ENCODE data around the gene GDPD5.

The GDPD5 gene

GRCh38 chr11:75403983-75404658 is 121.6 kb downstream of the GDPD5 start:
- Mint-ChIP-seq H3K4me3 (peak overlapping the region; percentile 98), H3K9me3 (no peaks in the 10 kb centered on the region), H3K27me3 (no peaks in the 10 kb centered on the region), H3K27ac (peak overlapping the region; percentile 100), H3K4me1 (peaks cover 67% of the 10 kb centered on the region), H3K36me3 (ENCODE audit: low read depth) (peaks cover 92% of the 10 kb centered on the region)
- ATAC-seq (peak; percentile 64), DNase-seq (no peak)

- peaks cover 86% of the 10 kb centered on the region for H3K36me3 Mint-ChIP-seq (ENCODE audit: low read depth)
- peak overlapping the region; percentile 98 for H3K4me3 Mint-ChIP-seq
- H3K9me3 Mint-ChIP-seq = no peaks in the 10 kb centered on the region
Observed at GRCh38 chr11:75403037-75403436, 122.7 kb downstream of the GDPD5 start.

GRCh38 chr11:75402002-75402773 is 123.6 kb downstream of the GDPD5 start:
- Mint-ChIP-seq H3K27ac (peak overlapping the region; percentile 100), H3K4me3 (peak overlapping the region; percentile 98), H3K36me3 (ENCODE audit: low read depth) (peaks cover 80% of the 10 kb centered on the region), H3K4me1 (peaks cover 64% of the 10 kb centered on the region), H3K9me3 (no peaks in the 10 kb centered on the region), H3K27me3 (no peaks in the 10 kb centered on the region)
- ATAC-seq (no peak), DNase-seq (no peak)

More at GRCh38 chr11:75403037-75403436, 122.7 kb downstream of the GDPD5 start:
- Mint-ChIP-seq H3K4me1 (peaks cover 67% of the 10 kb centered on the region), H3K27ac (peak overlapping the region; percentile 100), H3K27me3 (no peaks in the 10 kb centered on the region)
- ATAC-seq = no peak
- DNase-seq = no peak

GRCh38 chr11:75400146-75400865 is 125.4 kb downstream of the GDPD5 start:
- H3K27me3 Mint-ChIP-seq = peaks cover 3% of the 10 kb centered on the region
- no peak for DNase-seq
- peaks cover 61% of the 10 kb centered on the region for H3K36me3 Mint-ChIP-seq (ENCODE audit: low read depth)
- no peaks in the 10 kb centered on the region for H3K9me3 Mint-ChIP-seq
- H3K4me1 Mint-ChIP-seq = peaks cover 50% of the 10 kb centered on the region
- peak overlapping the region; percentile 100 for H3K27ac Mint-ChIP-seq
- peak overlapping the region; percentile 98 for H3K4me3 Mint-ChIP-seq
- ATAC-seq = no peak

GRCh38 chr11:75399344-75400145 is 126.2 kb downstream of the GDPD5 start, which contains the start of gene RPS3:
Gene RPS3 (plus strand): TSS chr11:75399518. CDS start chr11:75399548, 30 bp downstream.
- peak; percentile 87 for ATAC-seq
- peak within 1 kb of the TSS; percentile 98 for H3K4me3 Mint-ChIP-seq
- H3K9me3 Mint-ChIP-seq = no peaks in the 10 kb centered on the region

GRCh38 chr11:75398906-75399305 is 126.8 kb downstream of the GDPD5 start:
- Mint-ChIP-seq H3K27me3 (peaks cover 3% of the 10 kb centered on the region), H3K36me3 (ENCODE audit: low read depth) (peaks cover 49% of the 10 kb centered on the region), H3K9me3 (no peaks in the 10 kb centered on the region), H3K4me3 (peak overlapping the region; percentile 98), H3K4me1 (peaks cover 38% of the 10 kb centered on the region), H3K27ac (peak overlapping the region; percentile 100)
- ATAC-seq = no peak
- no peak for DNase-seq

More at GRCh38 chr11:75399344-75400145, 126.2 kb downstream of the GDPD5 start, which contains the start of gene RPS3:
- H3K36me3 Mint-ChIP-seq (ENCODE audit: low read depth) = peaks cover 55% of the 10 kb centered on the region
- peak; percentile 88 for DNase-seq
- H3K4me1 Mint-ChIP-seq = peaks cover 44% of the 10 kb centered on the region
- peaks cover 3% of the 10 kb centered on the region for H3K27me3 Mint-ChIP-seq
- H3K27ac Mint-ChIP-seq = peak within 1 kb of the TSS; percentile 100

GRCh38 chr11:75394085-75394840 is 131.5 kb downstream of the GDPD5 start:
- Mint-ChIP-seq H3K27ac (no peak overlapping the region), H3K36me3 (ENCODE audit: low read depth) (peaks cover 2% of the 10 kb centered on the region), H3K4me3 (no peak overlapping the region), H3K4me1 (peaks cover 2% of the 10 kb centered on the region), H3K9me3 (no peaks in the 10 kb centered on the region), H3K27me3 (peaks cover 6% of the 10 kb centered on the region)
- ATAC-seq (peak; percentile 57), DNase-seq (no peak)

GRCh38 chr11:75389925-75390324 is 135.8 kb downstream of the GDPD5 start:
- ATAC-seq (no peak), DNase-seq (no peak)
- Mint-ChIP-seq H3K4me1 (no peaks in the 10 kb centered on the region), H3K27ac (no peak overlapping the region), H3K4me3 (no peak overlapping the region), H3K36me3 (ENCODE audit: low read depth) (no peaks in the 10 kb centered on the region), H3K9me3 (no peaks in the 10 kb centered on the region), H3K27me3 (peaks cover 4% of the 10 kb centered on the region)

GRCh38 chr11:75389276-75389605 is 136.5 kb downstream of the GDPD5 start:
- Mint-ChIP-seq H3K27ac (no peak overlapping the region), H3K4me3 (no peak overlapping the region), H3K9me3 (no peaks in the 10 kb centered on the region), H3K4me1 (peaks cover 4% of the 10 kb centered on the region), H3K27me3 (peaks cover 4% of the 10 kb centered on the region), H3K36me3 (ENCODE audit: low read depth) (no peaks in the 10 kb centered on the region)
- no peak for DNase-seq
- ATAC-seq = no peak

GRCh38 chr11:75388386-75389275 is 137.1 kb downstream of the GDPD5 start:
- DNase-seq (peak; percentile 70), ATAC-seq (peak; percentile 73)
- peaks cover 4% of the 10 kb centered on the region for H3K27me3 Mint-ChIP-seq
- H3K9me3 Mint-ChIP-seq = no peaks in the 10 kb centered on the region
- H3K4me3 Mint-ChIP-seq = no peak overlapping the region
- no peaks in the 10 kb centered on the region for H3K36me3 Mint-ChIP-seq (ENCODE audit: low read depth)
- H3K4me1 Mint-ChIP-seq = peaks cover 10% of the 10 kb centered on the region
- no peak overlapping the region for H3K27ac Mint-ChIP-seq

GRCh38 chr11:75387736-75388294 is 137.9 kb downstream of the GDPD5 start:
- H3K36me3 Mint-ChIP-seq (ENCODE audit: low read depth) = no peaks in the 10 kb centered on the region
- H3K4me1 Mint-ChIP-seq = peaks cover 17% of the 10 kb centered on the region
- ATAC-seq (no peak), DNase-seq (no peak)
- H3K9me3 Mint-ChIP-seq = no peaks in the 10 kb centered on the region
- H3K4me3 Mint-ChIP-seq = no peak overlapping the region
- no peak overlapping the region for H3K27ac Mint-ChIP-seq
- peaks cover 4% of the 10 kb centered on the region for H3K27me3 Mint-ChIP-seq

- ATAC-seq (no peak), DNase-seq (no peak)
- no peak overlapping the region for H3K27ac Mint-ChIP-seq
- no peaks in the 10 kb centered on the region for H3K9me3 Mint-ChIP-seq
- no peak overlapping the region for H3K4me3 Mint-ChIP-seq
- H3K36me3 Mint-ChIP-seq (ENCODE audit: low read depth) = no peaks in the 10 kb centered on the region
- H3K4me1 Mint-ChIP-seq = peaks cover 17% of the 10 kb centered on the region
- H3K27me3 Mint-ChIP-seq = peaks cover 4% of the 10 kb centered on the region
Observed at GRCh38 chr11:75386942-75387630, 138.7 kb downstream of the GDPD5 start.

All from activated naive CD8-positive, alpha-beta T cell treated with anti-CD3 and anti-CD28 coated beads, Interleukin-2, amount 50 U/mL, for 24 hours (primary cell).